ENCODE measurements around the gene GPRIN3. TPM values are rescaled to one million over a fixed set of nuclear protein-coding genes. Genes with fewer than 3 reads are reported as not detected.

GPRIN3 gene
- total RNA-seq, result 10 to 100 TPM in 1 of 3 donors, 1 to 10 TPM in 2; 3.3 to 13.2 (median 4.0) TPM

- TF ChIP-seq POLR2A (IDR thresholded peaks at IDR 0.05) (no peak), POLR2AphosphoS5 (IDR thresholded peaks at IDR 0.05) (no peak)
- no peaks in the 10 kb centered on the region for H3K27me3 ChIP-seq
- peak within 1 kb of the TSS; percentile 47 to 83 (median 57) for H3K4me3 ChIP-seq
- H3K4me1 ChIP-seq, result no peaks in the 10 kb centered on the region
- intact Hi-C loops (cut with DNase I; ENCODE audit: low total_unique reads), result no loop called here
- H3K9me3 ChIP-seq, result no peaks in the 10 kb centered on the region
- no peaks in the 10 kb centered on the region for H3K36me3 ChIP-seq
- peak in 1 of 2 donors; percentile 51 for DNase-seq (ENCODE audit: low spot score in 2 of 2)
- H3K27ac ChIP-seq, result peak within 1 kb of the TSS; percentile 50 to 56
Measured at GRCh38 chr4:89307446-89308160, at the start of gene GPRIN3. Gene GPRIN3, minus strand, starts transcription at chr4:89307800. Its CDS starts 57,690 bp downstream, at chr4:89250110.

- no peak overlapping the region for H3K27ac ChIP-seq
- no peaks in the 10 kb centered on the region for H3K9me3 ChIP-seq
- intact Hi-C loops (cut with DNase I; ENCODE audit: low total_unique reads), result no loop called here
- no peak for DNase-seq (ENCODE audit: low spot score in 2 of 2)
- no peak overlapping the region for H3K4me3 ChIP-seq
- TF ChIP-seq POLR2AphosphoS5 (IDR thresholded peaks at IDR 0.05), result no peak
- TF ChIP-seq CTCF (IDR thresholded peaks at IDR 0.05), result no peak
- no peak for TF ChIP-seq POLR2A (IDR thresholded peaks at IDR 0.05)
- H3K27me3 ChIP-seq, result no peaks in the 10 kb centered on the region
- H3K36me3 ChIP-seq, result no peaks in the 10 kb centered on the region
- H3K4me1 ChIP-seq, result no peaks in the 10 kb centered on the region
Measured at GRCh38 chr4:89357340-89357739, 49.7 kb upstream of the GPRIN3 start.

- Histone ChIP-seq H3K27ac (no peak overlapping the region), H3K9me3 (no peaks in the 10 kb centered on the region), H3K4me3 (no peak overlapping the region), H3K36me3 (no peaks in the 10 kb centered on the region), H3K27me3 (no peaks in the 10 kb centered on the region), H3K4me1 (no peaks in the 10 kb centered on the region)
- intact Hi-C loops (cut with DNase I; ENCODE audit: low total_unique reads), result no loop called here
- DNase-seq (ENCODE audit: low spot score in 2 of 2), result no peak
- no peak for TF ChIP-seq POLR2AphosphoS5 (IDR thresholded peaks at IDR 0.05)
- no peak for TF ChIP-seq POLR2A (IDR thresholded peaks at IDR 0.05)
- TF ChIP-seq CTCF (IDR thresholded peaks at IDR 0.05), result no peak
Measured at GRCh38 chr4:89356086-89356485, 48.5 kb upstream of the GPRIN3 start.

- Histone ChIP-seq H3K9me3 (no peaks in the 10 kb centered on the region), H3K36me3 (no peaks in the 10 kb centered on the region), H3K27ac (no peak overlapping the region), H3K4me1 (no peaks in the 10 kb centered on the region), H3K4me3 (no peak overlapping the region), H3K27me3 (no peaks in the 10 kb centered on the region)
- TF ChIP-seq POLR2A (IDR thresholded peaks at IDR 0.05) (no peak), POLR2AphosphoS5 (IDR thresholded peaks at IDR 0.05) (no peak), CTCF (IDR thresholded peaks at IDR 0.05) (no peak)
- no peak for DNase-seq (ENCODE audit: low spot score in 2 of 2)
- intact Hi-C loops (cut with DNase I; ENCODE audit: low total_unique reads), result no loop called here
Measured at GRCh38 chr4:89353514-89353913, 45.9 kb upstream of the GPRIN3 start.

- no peak overlapping the region for H3K27ac ChIP-seq
- intact Hi-C loops (cut with DNase I; ENCODE audit: low total_unique reads), result no loop called here
- DNase-seq (ENCODE audit: low spot score in 2 of 2), result no peak
- H3K9me3 ChIP-seq, result peaks cover 9 to 10% of the 10 kb centered on the region in 2 donors
- H3K4me3 ChIP-seq, result no peak overlapping the region
- no peaks in the 10 kb centered on the region for H3K36me3 ChIP-seq
- no peaks in the 10 kb centered on the region for H3K4me1 ChIP-seq
- no peaks in the 10 kb centered on the region for H3K27me3 ChIP-seq
- no peak for TF ChIP-seq CTCF (IDR thresholded peaks at IDR 0.05)
- no peak for TF ChIP-seq POLR2AphosphoS5 (IDR thresholded peaks at IDR 0.05)
- no peak for TF ChIP-seq POLR2A (IDR thresholded peaks at IDR 0.05)
Measured at GRCh38 chr4:89352541-89352940, 44.9 kb upstream of the GPRIN3 start.
